Right atrium auricular region (tissue), 2 donors: ENCODE results near the gene MDH2. TPM values are rescaled to one million over a fixed set of nuclear protein-coding genes. Genes with fewer than 3 reads are reported as not detected.

Experiments used
- DNase-seq: peaks from one replicate; pipeline ENCODE4 v3.0.0-alpha.2; 2019; ENCODE audit warnings: low spot score
- H3K27ac ChIP-seq, 2 donors: fragments of 200-600 bp; sonication (generic); 1 replicate in 1 of 2; 2 replicates in 1 of 2; pipeline ENCODE4 v1.5.1; 2016 to 2019
- H3K27me3 ChIP-seq, 2 donors: fragments of 200-600 bp; sonication (generic); one replicate each; pipeline versions ENCODE4 v1.5.1 to v1.6.0; 2017 to 2019
- H3K36me3 ChIP-seq: fragments of 200-600 bp; sonication (generic); one replicate; pipeline ENCODE4 v1.5.1; 2016
- H3K4me1 ChIP-seq, 2 donors: fragments of 200-600 bp; sonication (generic); one replicate each; pipeline versions ENCODE4 v1.5.1 to v1.6.0; 2017 to 2019
- H3K4me3 ChIP-seq, 2 donors: fragments of 200-600 bp; sonication (generic); 1 replicate in 1 of 2; 2 replicates in 1 of 2; pipeline ENCODE4 v1.5.1; 2017 to 2019; ENCODE audit warnings: mild to moderate bottlenecking in 1 of 2, moderate library complexity in 1 of 2
- H3K9me3 ChIP-seq, 2 donors: fragments of 200-600 bp; sonication (generic); one replicate each; pipeline ENCODE4 v1.5.1; 2019
- CTCF ChIP-seq, 2 donors: fragments of 200-600 bp; sonication (generic); IDR thresholded peaks; one replicate each; pipeline ENCODE4 v1.5.1; 2019; ENCODE audit warnings: antibody characterized with exemption in 2 of 2
- total RNA-seq, 2 donors: library from RNA; depleted of rRNA; stranded (reverse); fragments of >200 nt; gene quantifications; one replicate each; pipeline ENCODE4 v1.1.0, GENCODE V29; 2016

The MDH2 gene
- total RNA-seq, 2 donors from 2014 or later = 186 to 272 TPM

- H3K27me3 ChIP-seq = no peaks in the 10 kb centered on the region
- peaks cover 75% of the 10 kb centered on the region for H3K36me3 ChIP-seq
- no peak for TF ChIP-seq CTCF (IDR thresholded peaks at IDR 0.05)
- no peaks in the 10 kb centered on the region for H3K9me3 ChIP-seq
- H3K4me1 ChIP-seq = peaks cover 0 to 48% of the 10 kb centered on the region in 2 donors
- no peak overlapping the region for H3K4me3 ChIP-seq
- H3K27ac ChIP-seq = no peak overlapping the region
- no peak for DNase-seq
These were observed 16.5 kb downstream of the MDH2 start for GRCh38 chr7:76064208-76064970.

- H3K27ac ChIP-seq = no peak overlapping the region
- H3K36me3 ChIP-seq = peaks cover 68% of the 10 kb centered on the region
- H3K27me3 ChIP-seq = no peaks in the 10 kb centered on the region
- H3K4me1 ChIP-seq = peaks cover 0 to 55% of the 10 kb centered on the region in 2 donors
- DNase-seq = no peak
- TF ChIP-seq CTCF (IDR thresholded peaks at IDR 0.05) = no peak
- no peaks in the 10 kb centered on the region for H3K9me3 ChIP-seq
- no peak overlapping the region for H3K4me3 ChIP-seq
These were observed 17.2 kb downstream of the MDH2 start for GRCh38 chr7:76065016-76065612.

- TF ChIP-seq CTCF (IDR thresholded peaks at IDR 0.05) = no peak
- Histone ChIP-seq H3K9me3 (no peaks in the 10 kb centered on the region), H3K4me3 (no peak overlapping the region), H3K4me1 (peaks cover 0 to 51% of the 10 kb centered on the region in 2 donors), H3K36me3 (peaks cover 53% of the 10 kb centered on the region), H3K27me3 (no peaks in the 10 kb centered on the region), H3K27ac (peak overlapping the region; percentile 67 to 77)
- DNase-seq = no peak
These were observed 19.0 kb downstream of the MDH2 start for GRCh38 chr7:76066716-76067503.

- TF ChIP-seq CTCF (IDR thresholded peaks at IDR 0.05) = no peak
- peak; percentile 73 for DNase-seq
These were observed 21.3 kb downstream of the MDH2 start for GRCh38 chr7:76069238-76069638.

GRCh38 chr7:76071316-76072242, 23.7 kb downstream of the MDH2 start:
- Histone ChIP-seq H3K27me3 (no peaks in the 10 kb centered on the region), H3K9me3 (peaks cover 0 to 4% of the 10 kb centered on the region in 2 donors), H3K36me3 (peaks cover 6% of the 10 kb centered on the region), H3K4me3 (no peak overlapping the region), H3K4me1 (peaks cover 0 to 43% of the 10 kb centered on the region in 2 donors), H3K27ac (peak overlapping the region; percentile 33 to 51)
- TF ChIP-seq CTCF (IDR thresholded peaks at IDR 0.05) = no peak
- no peak for DNase-seq

More at GRCh38 chr7:76069238-76069638, 21.3 kb downstream of the MDH2 start:
- Histone ChIP-seq H3K27ac (peak overlapping the region; percentile 67 to 77), H3K36me3 (peaks cover 29% of the 10 kb centered on the region), H3K4me3 (no peak overlapping the region), H3K9me3 (no peaks in the 10 kb centered on the region), H3K27me3 (no peaks in the 10 kb centered on the region), H3K4me1 (peaks cover 0 to 44% of the 10 kb centered on the region in 2 donors)
